ENCODE results near the gene RITA1.
A peak's percentile ranks its signal among the peaks of the same experiment; 100 is the strongest.
"Not testable (repeated sequence)": the region's sequence is repeated elsewhere in the genome, so short reads cannot be mapped to it uniquely, and the experiment has no call there.

Gene RITA1

DNA sequence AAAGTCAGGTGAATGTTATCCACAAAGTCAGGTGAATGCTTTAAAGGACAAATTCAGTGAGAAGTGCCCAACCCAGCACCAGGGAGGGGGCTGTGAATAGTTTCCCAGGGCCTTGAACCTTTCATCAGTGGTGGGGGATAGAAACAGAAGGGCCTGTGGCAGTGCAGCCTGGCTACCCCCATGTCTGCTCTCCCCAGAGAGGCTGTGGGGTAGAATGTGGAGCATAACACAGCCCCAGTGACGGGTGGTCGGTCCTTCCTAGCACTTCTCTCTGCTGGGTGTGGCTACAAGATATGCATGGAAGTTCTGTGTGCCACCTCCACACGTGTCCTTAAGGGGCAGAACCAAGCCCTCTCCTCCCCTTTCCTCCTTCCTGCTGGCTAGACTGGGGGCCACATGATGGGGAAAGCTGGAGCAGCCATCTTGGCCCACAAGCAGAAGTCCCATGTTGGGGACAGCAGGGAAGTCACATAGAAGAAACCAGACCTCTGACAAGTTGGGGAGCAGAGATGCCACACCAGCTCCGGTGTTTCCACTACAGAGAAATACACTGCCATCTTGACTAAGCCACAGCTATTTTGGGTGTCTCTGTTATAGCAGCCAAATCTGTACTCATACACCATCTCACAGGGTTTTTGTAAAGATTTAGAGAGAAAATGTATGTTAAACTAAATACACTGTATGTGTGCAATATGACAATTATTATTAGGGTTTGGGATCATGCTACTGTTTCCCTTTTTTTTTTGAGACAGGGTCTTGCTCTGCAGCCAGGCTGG is 17.0 kb downstream of the RITA1 start:
- no peak for DNase-seq (ENCODE audit: low spot score)

DNA sequence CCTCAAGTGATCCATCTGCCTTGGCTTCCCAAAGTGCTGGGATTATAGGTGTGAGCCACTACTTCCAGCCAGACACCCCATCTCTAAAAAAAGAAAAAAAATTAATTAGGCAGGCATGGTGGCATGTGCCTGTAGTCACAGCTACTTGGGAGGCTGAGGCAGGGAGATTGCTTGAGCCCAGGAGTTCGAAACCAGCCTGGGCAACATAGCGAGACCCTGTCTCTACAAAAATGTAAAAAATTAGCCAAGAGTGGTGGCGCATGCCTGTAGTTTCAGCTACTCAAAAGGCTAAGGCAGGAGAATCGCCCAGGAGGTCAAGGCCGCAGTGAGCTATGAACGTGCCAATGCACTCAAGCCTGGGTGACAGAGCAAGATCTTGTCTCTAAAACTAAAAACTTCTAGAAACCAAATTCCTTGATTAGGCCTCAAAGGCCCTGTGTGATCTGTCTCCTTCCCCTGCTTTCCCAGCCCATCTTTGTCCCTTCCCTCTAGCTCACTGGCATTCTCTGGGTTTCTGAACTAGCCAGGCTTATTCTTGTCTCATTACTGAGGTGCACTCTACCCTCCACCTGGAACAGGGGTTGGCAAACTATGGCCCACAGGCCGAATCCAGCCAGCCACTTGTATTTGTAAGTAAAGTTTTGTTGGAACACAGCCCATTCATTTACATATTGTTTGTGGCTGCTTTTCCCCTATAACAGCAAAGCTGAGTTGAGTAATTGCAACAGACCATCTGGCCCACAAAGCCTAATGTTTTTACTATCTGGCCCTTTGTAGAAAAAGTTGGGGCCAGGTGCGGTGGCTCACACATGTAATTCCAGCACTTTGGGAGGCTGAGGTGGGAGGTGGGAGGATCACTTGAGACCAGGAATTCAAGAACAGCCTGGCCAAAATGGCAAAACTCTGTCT is 18.6 kb downstream of the RITA1 start:
- DNase-seq (ENCODE audit: low spot score), result no peak

DNA sequence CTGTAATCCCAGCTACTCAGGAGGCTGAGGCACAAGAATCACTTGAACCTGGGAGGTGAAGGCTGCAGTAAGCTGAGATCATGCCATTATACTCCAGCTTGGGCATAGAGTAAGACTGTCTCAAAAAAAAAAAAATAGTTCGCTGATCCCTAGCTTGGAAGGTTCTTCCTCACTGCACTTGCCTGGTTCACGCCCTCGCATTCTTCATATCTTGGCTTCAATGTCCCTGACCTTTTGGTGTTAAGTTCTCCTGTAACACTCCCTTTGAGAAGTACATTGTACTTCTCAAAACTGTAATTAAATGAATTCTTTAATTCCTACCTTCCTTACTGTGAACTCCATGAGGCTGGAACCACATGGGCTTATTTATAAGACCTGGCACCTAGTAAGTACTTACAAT is 19.3 kb downstream of the RITA1 start:
- no peak for DNase-seq (ENCODE audit: low spot score)

DNA sequence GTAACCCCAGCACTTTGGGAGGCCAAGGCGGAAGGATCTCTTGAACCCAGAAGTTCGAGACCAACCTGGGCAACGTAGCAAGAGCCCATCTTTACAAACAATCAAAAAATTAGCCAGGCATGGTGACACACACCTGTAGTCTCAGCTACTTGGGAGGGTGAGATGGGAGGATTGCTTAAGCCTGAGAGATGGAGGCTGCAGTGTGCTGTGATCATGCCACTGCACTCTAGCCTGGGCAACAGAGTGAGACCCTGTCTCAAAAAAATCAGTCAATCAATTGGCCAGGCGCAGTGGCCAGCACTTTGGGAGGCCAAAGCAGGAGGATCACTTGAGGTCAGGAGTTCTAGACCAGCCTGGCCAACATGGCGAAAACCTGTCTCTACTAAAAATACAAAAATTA is 21.3 kb downstream of the RITA1 start:
- DNase-seq (ENCODE audit: low spot score), result not testable (repeated sequence)

DNA sequence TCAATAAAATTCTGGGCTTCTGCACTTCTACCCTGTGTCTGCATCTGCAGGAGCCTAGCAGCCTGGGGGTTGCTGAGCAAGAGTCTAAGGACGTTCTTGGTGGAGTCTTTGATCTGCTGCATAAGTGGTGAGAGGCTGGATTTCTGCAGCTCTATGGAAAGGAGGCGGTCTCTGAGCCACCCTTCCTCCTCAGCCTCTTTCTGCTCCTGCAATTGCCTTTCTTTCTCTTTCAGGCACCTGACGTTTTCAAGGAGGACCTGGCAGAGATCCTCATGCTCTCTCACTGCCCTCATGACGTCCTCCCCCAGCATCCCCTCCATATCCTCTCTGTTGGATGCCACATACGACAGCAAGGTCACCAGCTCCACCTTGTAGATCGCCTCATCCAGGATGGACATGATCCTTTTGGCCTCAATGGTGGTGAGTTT is 22.1 kb downstream of the RITA1 start:
- no peak for DNase-seq (ENCODE audit: low spot score)

DNA sequence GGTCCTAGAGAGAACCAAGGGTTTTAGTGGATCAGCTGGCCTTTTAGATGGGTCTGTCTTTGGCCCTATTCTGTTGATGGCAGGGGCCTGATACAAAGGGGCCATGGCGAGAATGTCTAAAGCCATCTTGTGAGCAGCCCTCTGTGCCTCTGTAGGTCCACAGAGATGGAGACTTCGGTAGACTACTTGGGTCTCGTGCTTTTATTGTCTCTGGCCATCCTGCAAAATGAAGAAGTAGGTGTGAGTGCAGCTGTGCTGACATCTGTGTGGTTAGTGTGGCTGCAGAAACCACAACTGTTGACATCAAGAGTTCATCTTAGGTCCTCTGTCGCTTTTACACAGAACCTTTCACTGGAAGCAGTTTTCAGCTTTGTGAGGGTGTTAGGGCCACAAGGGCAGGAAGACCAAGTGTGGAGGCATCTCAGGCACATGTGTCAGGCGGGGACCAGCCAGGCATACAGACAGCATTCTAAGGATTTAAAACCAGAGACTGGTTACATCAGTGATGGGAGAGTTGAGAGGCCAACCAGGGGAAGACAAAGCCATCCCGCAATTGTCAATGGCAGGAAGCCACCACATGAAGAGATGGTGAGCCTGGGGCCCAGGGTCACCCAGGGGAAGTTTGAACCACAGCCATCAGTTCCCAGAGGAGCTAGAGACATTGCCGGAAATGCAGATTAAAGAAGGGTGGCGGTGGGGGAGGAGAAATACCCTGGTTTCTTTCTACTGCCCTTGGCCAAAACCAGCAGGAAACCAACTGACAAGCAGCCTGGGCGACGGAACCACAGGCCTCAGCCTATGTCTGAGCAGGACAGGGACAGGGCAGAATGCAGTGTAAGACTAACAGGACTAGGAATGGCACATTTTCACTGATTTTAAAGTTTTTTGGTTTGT is 22.8 kb downstream of the RITA1 start:
- no peak for DNase-seq (ENCODE audit: low spot score)

DNA sequence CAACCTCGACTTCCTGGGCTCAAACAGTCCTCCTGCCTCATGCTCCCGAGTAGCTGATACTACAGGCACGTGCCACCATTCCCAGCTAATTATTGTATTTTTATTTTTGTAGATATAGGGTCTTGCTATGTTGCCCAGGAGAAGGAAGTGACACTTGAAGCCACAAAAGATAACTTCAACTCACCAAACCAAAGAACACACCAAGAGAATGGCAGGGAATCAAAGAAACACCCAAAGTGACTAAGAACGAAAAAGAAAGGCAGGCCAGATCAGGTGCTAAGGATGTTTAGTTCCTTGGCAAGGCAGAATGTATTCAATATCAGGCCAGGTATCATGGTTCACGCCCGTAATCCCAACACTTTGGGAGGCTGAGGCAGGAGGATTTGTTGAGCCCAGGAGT is 25.6 kb downstream of the RITA1 start:
- DNase-seq (ENCODE audit: low spot score), result no peak

DNA sequence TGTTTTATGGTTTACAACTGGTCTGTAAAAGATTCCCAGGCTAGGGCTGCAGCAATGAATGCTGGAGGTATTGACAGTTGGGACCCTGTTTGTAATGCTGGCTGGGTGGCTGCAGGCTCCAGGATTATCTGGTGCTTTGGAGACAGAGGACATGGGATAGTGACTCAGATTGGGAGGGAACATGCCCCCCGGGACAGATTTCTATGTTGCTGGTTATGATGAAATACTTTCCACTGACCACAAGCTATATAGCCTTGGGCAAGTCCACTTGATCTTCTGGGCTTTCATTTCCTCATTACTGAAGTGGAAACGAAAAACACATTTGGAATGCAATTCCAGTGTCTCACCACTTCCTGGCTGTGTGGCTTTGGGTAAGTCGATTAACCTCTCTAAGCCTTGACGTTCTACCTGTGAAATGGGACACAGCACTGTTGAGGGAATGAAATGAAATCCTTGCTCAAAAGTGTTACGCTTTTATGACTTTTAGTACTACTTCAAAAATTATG is 29.4 kb downstream of the RITA1 start:
- DNase-seq (ENCODE audit: low spot score), result no peak

DNA sequence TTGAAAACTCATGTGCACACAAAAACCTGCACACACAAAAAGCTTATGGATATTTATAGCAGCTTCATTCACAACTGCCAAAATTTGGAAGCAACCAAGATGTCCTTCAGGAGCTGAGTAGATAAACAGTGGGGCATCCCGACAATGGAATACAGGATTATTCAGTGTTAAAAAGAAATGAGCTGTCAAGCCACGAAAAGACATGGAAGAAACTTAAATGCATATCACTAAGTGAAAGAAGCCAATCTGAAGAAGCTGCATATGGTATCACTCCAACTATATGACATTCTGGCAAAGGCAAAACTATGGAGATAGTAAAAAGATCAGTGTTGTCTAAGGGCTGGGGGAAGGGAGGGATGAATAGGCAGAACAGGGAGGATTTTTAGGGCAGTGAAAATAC is 30.5 kb downstream of the RITA1 start:
- no peak for DNase-seq (ENCODE audit: low spot score)

DNA sequence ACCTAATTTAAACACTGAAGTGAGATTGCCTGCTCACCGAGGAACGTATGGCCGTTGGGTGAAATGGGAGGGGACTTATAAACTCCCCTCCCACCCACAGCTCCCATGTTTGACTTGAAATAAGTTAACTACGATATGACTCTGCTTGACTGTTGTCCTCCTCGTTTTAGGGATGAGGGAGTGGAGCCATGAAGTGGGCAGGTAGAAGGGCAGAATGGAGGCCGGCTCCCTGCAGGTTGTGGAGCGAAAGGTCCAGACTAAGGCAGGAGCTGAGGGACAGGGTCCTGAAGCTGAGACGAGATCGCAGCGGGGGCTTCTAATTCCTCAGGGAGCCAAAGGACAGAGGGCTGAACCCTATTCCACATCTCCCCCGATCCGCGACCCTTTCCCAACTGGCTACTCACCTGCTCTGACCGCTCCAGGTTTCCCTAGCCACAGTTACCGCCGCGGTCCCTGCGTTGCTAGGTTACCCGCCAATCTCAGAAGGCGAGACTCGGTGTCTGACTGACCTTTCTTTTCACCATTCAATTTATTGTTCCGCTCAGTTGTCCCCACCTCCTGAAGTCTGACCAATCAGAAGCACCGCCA is 35.2 kb downstream of the RITA1 start:
- DNase-seq (ENCODE audit: low spot score), result no peak

DNA sequence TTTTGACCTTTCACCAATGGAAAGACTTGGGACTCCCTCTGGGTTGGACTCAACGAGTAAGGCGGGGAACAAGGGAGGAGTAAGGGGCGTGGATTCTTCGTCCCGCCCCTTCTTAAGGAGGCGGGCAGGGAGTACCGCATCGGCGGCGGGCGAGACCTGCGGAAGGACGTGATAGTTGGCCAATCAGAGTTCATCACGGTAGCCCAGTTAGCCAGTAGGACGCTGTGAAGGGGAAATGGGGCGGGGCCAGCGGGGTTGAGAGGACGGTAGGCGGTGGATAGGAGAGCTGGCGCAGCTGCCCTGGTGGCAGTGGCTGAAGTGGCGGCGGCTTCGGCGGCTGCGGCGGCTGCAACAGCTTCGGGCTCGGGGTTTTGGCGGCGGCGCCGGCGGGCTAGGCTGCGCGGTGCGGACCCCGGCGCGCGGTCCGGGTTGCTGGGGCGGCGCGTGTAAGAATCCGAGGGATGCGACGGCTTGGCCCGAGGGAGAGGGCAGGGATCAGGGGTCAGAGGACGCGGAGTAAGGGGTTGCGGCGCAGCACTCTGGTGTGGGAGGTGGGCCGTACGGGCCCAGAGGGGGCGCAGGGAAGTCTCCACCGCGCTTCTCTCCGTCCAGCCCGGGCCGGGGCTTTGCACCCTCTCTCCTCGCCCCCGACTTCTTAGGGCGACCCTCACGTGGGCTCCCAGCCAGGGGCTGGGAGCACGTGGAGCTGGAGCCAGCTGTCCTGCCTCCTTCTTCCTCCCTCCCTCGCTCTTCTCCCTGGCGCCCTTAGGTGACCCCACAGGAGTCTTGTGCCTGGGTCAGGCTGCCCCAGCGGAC is 35.9 kb downstream of the RITA1 start, which contains the start of gene TPCN1:
Gene TPCN1, plus strand, starts transcription at position 284 of the 816 bp plus-strand sequence. CDS start 5,389 bp downstream, outside the sequence.
- peak; percentile 100 for DNase-seq (ENCODE audit: low spot score)

DNA sequence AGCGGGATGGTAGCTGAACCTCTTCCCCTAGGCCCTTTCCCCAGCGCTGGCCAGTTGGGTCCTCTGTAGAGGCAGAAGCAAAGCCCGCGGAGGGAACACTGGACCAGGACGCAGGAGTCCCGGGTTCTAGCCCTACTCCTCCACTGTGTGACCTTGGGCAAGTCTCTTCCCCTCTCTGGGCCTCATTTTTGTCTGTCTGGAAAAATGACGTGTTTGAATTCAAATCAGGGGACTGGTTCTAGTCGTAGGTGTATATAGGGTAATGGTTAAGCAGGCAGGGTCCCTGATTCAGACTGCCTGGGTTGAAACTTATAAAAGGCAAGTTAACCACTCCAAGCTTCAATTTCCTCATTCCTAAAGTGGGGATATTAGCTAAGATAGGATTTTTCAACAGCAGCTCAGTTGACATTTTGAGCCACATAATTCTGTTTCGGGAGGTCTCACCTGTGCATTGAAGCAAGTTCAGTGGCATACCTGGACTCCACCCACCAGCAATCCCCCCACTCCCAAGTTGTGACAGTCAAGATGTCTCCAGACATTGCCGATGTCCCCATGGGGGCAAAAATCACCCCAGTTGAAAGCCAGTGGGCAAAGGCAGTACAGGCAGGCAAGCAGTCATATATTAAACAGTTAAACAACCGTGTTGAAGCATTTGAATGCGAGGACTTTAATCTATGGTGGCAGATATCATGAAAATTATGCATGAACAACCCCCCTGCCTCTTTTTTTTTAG is 36.6 kb downstream of the RITA1 start:
- DNase-seq (ENCODE audit: low spot score), result peak; percentile 39

DNA sequence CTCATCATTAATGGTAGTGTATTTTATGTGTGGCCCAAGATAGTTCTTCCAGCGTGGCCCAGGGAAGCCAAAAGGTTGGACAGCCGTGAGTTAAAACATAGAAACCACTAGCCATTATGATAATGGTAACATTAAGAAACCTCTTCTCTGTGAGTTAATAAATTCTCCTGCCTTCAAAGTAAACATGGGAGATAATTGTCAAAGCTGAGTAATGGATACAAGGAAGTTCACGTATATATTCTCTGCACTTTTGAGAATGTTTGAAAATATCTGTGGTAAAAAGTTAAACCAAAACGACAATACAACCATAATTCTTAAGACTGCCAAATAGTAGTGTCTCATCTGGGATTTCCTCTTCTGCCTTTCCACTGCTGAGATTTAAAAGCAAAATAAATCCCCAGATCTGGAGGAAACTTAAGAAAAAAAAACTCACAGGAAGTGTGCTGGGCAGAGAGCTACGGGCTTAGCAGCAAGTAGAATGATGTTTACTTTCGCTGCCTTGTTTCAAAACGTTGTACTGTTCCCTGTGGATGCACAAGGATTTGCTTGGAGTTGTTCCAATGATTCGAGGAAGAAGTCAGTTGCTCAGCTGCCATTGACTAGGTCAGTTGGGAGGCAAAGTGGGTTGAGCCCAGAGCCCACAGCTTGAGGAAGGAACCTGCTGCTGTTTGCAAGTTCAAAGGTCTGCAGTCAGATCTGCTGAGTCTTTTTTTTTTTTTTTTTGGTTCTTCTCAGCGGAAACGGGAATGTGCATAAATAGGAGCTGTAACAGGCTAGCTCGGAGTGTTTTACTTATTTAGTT is 37.4 kb downstream of the RITA1 start:
- peak; percentile 37 for DNase-seq (ENCODE audit: low spot score)

DNA sequence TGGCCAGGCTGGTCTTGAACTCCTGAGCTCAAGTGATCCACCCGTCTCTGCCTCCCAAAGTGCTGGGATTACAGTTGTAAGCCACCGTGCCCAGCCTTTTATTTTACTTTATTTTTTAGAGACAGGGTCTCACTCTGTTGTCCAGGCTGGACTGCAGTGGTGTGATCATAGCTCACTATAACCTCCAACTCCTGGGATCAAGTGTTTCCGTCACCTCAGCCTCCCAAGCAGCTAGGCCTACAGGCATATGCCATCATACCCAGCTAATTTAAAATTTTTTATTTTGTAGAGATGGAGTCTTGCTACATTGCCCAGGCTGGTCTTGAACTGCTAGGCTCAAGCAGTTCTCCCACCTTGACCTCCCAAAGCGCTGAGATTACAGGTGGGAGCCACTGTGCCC is 39.4 kb downstream of the RITA1 start:
- no peak for DNase-seq (ENCODE audit: low spot score)

DNA sequence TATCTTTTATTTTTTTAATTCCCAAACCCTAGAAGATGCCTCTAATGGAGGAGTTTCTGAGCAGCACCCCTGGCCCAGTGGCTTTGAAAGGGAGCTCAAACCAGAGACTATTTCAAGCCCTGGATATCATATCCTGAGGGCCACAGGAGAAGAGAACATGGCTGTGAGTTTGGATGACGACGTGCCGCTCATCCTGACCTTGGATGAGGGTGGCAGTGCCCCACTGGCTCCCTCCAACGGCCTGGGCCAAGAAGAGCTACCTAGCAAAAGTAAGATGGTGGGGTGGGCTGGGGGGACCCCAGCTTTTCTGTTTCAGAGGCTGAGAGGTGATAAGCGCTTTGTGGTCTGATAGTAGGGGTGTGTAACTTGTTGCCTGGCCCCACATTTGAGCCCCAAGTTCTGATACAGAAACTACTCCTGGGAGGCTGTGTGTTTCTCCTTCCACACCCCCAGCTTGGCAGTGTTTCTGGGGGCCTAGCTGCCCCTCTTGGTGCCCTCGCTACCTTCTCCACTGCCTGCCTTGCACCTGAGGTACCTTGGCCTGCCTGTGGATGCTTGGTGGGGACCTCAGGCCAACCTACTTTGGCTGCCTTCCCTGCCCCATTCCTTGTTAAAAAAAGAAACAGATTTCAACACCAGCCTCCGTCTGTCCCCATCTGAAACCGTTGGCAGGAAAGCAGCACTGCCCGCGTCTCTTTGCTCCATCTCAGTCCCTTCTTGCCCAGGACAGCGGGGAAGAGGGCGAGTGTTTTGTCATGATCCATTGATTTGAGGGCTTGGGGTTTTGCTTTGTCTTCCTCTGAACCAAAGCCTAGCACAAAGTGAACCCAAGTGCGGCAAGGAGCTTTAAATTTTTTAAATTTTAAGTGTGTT is 41.4 kb downstream of the RITA1 start:
- no peak for DNase-seq (ENCODE audit: low spot score)

DNA sequence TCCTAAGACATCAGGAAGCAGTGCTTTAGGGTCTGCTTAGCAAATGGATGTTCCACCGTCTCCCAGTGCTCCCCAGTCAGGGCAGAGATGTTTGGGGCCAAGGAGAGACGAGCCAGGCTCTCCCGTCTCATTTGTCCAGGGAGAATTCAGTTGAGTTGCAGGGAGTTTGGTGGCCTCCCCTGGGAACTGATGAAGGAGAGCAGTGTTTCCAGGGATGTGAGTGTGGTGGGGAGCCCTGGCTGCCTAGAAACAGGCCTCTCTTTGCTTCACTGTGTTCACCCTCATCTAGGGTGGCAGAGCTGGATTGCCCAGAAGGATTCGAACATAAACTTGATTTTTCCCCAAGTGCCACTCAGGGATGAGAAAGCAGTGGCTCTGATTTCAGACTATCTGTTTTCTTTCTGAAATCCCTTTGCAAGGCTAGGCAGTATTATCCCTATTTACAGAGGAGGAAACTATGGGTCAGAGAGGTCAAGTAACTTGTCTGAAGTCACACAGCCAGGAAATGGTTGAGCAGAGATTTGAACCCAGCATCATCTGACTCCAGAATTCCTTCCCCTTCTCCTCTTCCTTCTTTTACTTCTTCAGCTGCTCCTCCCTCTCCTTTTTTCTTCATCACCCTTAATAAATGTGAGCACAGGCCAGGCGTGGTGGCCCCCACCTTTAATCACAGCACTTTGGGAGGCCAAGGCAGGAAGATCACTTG is 42.3 kb downstream of the RITA1 start:
- no peak for DNase-seq (ENCODE audit: low spot score)

DNA sequence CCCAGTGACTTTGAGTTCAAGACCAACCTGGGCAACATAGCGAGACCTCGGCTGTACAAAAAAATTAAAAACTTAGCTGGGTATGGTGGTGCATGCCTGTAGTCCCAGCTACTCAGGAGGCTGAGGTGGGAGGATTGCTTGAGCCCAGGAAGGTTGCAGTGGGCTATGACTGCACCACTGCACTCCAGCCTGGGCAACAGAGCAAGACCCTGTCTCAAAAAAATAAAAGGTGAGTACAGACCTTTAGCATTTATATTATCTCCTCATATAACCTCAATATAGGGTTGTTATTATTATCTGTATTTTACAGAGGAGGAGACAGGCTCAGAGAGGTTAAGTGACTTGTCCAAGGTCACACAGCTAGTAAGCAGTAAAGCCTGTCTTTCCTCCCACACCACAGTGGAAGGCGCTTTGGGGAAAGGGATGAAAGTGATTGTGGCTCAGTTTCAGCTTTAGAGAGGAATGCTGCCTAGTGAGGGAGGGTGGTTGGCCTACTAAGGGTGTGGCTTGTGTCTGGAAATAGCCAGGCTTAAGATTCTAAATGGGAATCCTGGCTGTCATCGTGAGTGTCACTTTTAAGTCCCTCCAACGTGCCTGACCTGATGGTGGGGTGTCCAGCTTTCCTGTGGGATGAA is 43.0 kb downstream of the RITA1 start:
- no peak for DNase-seq (ENCODE audit: low spot score)
